Stimulated activated CD4-positive, alpha-beta T cell treated with anti-CD3 and anti-CD28 coated beads, Interleukin-2, amount 100 ng/mL, for 4 hours (primary cell): Measurements from ENCODE around the gene RNF151.
"Not testable (repeated sequence)": the region's sequence is repeated elsewhere in the genome, so short reads cannot be mapped to it uniquely, and the experiment has no call there.

Source experiments
- DNase-seq: peaks from one replicate; pipeline ENCODE4 v3.0.0-alpha.2; 2020; ENCODE audit warnings: low read depth

The RNF151 gene

GRCh38 chr16:1938910-1939309, 27.7 kb upstream of the RNF151 start:
- DNase-seq: no peak

GRCh38 chr16:1939833-1940232, 26.8 kb upstream of the RNF151 start:
- not testable (repeated sequence) for DNase-seq

- no peak for DNase-seq
Measured at GRCh38 chr16:1940273-1941161, 26.1 kb upstream of the RNF151 start.

- no peak for DNase-seq
Measured at GRCh38 chr16:1941162-1942046, 25.3 kb upstream of the RNF151 start.

- DNase-seq: no peak
Measured at GRCh38 chr16:1942047-1942809, 24.4 kb upstream of the RNF151 start.

GRCh38 chr16:1942810-1943726, 23.6 kb upstream of the RNF151 start, which contains the start of gene MSRB1:
MSRB1 (minus strand) TSS chr16:1943199; CDS start chr16:1943156, 43 bp downstream.
- peak; percentile 98 for DNase-seq

GRCh38 chr16:1944612-1945199, 21.9 kb upstream of the RNF151 start:
- DNase-seq: no peak

GRCh38 chr16:1945559-1946391, 20.9 kb upstream of the RNF151 start:
- no peak for DNase-seq

- DNase-seq: no peak
Measured at GRCh38 chr16:1946495-1947368, 19.9 kb upstream of the RNF151 start.

- DNase-seq: no peak
Measured at GRCh38 chr16:1947369-1947670, 19.3 kb upstream of the RNF151 start.

- DNase-seq: no peak
Measured at GRCh38 chr16:1949507-1949906, 17.1 kb upstream of the RNF151 start.

GRCh38 chr16:1950047-1950446, 16.6 kb upstream of the RNF151 start:
- no peak for DNase-seq

- no peak for DNase-seq
Measured at GRCh38 chr16:1950559-1950958, 16.1 kb upstream of the RNF151 start.

- DNase-seq: no peak
Measured at GRCh38 chr16:1953734-1954133, 12.9 kb upstream of the RNF151 start.

GRCh38 chr16:1957434-1958142, 9.1 kb upstream of the RNF151 start:
- DNase-seq: not testable (repeated sequence)

- not testable (repeated sequence) for DNase-seq
Measured at GRCh38 chr16:1958143-1958491, 8.5 kb upstream of the RNF151 start.

GRCh38 chr16:1958715-1959268, 7.9 kb upstream of the RNF151 start:
- no peak for DNase-seq
